ENCODE results near the gene IPO9. TPM values are rescaled to one million over a fixed set of nuclear protein-coding genes. Genes with fewer than 3 reads are reported as not detected.

Gene IPO9
- total and polyA plus RNA-seq, 2 experiments from 2014 or later, result 47.6 to 87.4 TPM

- H3K4me1 ChIP-seq (ENCODE audit: insufficient read depth), result no peaks in the 10 kb centered on the region
- H3K36me3 ChIP-seq (ENCODE audit: insufficient read depth), result peaks cover 5% of the 10 kb centered on the region
- Mint-ChIP-seq H3K4me3 (no peak overlapping the region), H3K27me3 (ENCODE audit: insufficient read depth, low read depth, poor library complexity) (peaks cover 5% of the 10 kb centered on the region), H3K9me3 (no peaks in the 10 kb centered on the region), H3K4me1 (no peaks in the 10 kb centered on the region), H3K27ac (no peak overlapping the region), H3K36me3 (ENCODE audit: low read depth) (peaks cover 78% of the 10 kb centered on the region)
- no peaks in the 10 kb centered on the region for H3K27me3 ChIP-seq (ENCODE audit: insufficient read depth)
- DNase-seq (ENCODE audit: low spot score) (no peak), ATAC-seq (no peak)
- no peak overlapping the region for H3K27ac ChIP-seq (ENCODE audit: low read depth)
- H2AFZ ChIP-seq, result no peak overlapping the region
- TF ChIP-seq JUNB (IDR thresholded peaks at IDR 0.05; ENCODE audit: unreplicated experiment) (no peak), STAT1 (IDR thresholded peaks at IDR 0.05; ENCODE audit: unreplicated experiment) (no peak), NANOG (IDR thresholded peaks at IDR 0.05; ENCODE audit: borderline replicate concordance) (no peak), ZNF114 (CRISPR knock-in tag; IDR thresholded peaks at IDR 0.05) (no peak), CREB1 (CRISPR knock-in tag; IDR thresholded peaks at IDR 0.05; ENCODE audit: low read depth) (no peak), EZH2phosphoT487 (IDR thresholded peaks at IDR 0.05; ENCODE audit: unreplicated experiment) (no peak), EZH2 (IDR thresholded peaks at IDR 0.05; ENCODE audit: low read depth, unreplicated experiment) (no peak), POLR2AphosphoS5 (IDR thresholded peaks at IDR 0.05; ENCODE audit: low read depth) (no peak), ZNF331 (CRISPR knock-in tag; IDR thresholded peaks at IDR 0.05; ENCODE audit: low read depth) (no peak), CTCF (conservative IDR thresholded peaks at IDR 0.05; ENCODE audit: low read depth in 2 of 2) (no peak)
- TF ChIP-seq, protein P1, sequence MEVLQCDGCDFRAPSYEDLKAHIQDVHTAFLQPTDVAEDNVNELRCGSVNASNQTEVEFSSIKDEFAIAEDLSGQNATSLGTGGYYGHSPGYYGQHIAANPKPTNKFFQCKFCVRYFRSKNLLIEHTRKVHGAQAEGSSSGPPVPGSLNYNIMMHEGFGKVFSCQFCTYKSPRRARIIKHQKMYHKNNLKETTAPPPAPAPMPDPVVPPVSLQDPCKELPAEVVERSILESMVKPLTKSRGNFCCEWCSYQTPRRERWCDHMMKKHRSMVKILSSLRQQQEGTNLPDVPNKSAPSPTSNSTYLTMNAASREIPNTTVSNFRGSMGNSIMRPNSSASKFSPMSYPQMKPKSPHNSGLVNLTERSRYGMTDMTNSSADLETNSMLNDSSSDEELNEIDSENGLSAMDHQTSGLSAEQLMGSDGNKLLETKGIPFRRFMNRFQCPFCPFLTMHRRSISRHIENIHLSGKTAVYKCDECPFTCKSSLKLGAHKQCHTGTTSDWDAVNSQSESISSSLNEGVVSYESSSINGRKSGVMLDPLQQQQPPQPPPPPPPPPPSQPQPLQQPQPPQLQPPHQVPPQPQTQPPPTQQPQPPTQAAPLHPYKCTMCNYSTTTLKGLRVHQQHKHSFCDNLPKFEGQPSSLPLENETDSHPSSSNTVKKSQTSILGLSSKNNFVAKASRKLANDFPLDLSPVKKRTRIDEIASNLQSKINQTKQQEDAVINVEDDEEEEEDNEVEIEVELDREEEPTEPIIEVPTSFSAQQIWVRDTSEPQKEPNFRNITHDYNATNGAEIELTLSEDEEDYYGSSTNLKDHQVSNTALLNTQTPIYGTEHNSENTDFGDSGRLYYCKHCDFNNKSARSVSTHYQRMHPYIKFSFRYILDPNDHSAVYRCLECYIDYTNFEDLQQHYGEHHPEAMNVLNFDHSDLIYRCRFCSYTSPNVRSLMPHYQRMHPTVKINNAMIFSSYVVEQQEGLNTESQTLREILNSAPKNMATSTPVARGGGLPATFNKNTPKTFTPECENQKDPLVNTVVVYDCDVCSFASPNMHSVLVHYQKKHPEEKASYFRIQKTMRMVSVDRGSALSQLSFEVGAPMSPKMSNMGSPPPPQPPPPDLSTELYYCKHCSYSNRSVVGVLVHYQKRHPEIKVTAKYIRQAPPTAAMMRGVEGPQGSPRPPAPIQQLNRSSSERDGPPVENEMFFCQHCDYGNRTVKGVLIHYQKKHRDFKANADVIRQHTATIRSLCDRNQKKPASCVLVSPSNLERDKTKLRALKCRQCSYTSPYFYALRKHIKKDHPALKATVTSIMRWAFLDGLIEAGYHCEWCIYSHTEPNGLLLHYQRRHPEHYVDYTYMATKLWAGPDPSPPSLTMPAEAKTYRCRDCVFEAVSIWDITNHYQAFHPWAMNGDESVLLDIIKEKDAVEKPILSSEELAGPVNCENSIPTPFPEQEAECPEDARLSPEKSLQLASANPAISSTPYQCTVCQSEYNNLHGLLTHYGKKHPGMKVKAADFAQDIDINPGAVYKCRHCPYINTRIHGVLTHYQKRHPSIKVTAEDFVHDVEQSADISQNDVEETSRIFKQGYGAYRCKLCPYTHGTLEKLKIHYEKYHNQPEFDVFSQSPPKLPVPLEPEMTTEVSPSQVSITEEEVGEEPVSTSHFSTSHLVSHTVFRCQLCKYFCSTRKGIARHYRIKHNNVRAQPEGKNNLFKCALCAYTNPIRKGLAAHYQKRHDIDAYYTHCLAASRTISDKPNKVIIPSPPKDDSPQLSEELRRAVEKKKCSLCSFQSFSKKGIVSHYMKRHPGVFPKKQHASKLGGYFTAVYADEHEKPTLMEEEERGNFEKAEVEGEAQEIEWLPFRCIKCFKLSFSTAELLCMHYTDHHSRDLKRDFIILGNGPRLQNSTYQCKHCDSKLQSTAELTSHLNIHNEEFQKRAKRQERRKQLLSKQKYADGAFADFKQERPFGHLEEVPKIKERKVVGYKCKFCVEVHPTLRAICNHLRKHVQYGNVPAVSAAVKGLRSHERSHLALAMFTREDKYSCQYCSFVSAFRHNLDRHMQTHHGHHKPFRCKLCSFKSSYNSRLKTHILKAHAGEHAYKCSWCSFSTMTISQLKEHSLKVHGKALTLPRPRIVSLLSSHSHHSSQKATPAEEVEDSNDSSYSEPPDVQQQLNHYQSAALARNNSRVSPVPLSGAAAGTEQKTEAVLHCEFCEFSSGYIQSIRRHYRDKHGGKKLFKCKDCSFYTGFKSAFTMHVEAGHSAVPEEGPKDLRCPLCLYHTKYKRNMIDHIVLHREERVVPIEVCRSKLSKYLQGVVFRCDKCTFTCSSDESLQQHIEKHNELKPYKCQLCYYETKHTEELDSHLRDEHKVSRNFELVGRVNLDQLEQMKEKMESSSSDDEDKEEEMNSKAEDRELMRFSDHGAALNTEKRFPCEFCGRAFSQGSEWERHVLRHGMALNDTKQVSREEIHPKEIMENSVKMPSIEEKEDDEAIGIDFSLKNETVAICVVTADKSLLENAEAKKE (CRISPR knock-in tag; IDR thresholded peaks at IDR 0.05), result no peak
- TF ChIP-seq, protein P2, sequence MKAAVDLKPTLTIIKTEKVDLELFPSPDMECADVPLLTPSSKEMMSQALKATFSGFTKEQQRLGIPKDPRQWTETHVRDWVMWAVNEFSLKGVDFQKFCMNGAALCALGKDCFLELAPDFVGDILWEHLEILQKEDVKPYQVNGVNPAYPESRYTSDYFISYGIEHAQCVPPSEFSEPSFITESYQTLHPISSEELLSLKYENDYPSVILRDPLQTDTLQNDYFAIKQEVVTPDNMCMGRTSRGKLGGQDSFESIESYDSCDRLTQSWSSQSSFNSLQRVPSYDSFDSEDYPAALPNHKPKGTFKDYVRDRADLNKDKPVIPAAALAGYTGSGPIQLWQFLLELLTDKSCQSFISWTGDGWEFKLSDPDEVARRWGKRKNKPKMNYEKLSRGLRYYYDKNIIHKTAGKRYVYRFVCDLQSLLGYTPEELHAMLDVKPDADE (IDR thresholded peaks at IDR 0.05), result no peak
- TF ChIP-seq, protein P3, sequence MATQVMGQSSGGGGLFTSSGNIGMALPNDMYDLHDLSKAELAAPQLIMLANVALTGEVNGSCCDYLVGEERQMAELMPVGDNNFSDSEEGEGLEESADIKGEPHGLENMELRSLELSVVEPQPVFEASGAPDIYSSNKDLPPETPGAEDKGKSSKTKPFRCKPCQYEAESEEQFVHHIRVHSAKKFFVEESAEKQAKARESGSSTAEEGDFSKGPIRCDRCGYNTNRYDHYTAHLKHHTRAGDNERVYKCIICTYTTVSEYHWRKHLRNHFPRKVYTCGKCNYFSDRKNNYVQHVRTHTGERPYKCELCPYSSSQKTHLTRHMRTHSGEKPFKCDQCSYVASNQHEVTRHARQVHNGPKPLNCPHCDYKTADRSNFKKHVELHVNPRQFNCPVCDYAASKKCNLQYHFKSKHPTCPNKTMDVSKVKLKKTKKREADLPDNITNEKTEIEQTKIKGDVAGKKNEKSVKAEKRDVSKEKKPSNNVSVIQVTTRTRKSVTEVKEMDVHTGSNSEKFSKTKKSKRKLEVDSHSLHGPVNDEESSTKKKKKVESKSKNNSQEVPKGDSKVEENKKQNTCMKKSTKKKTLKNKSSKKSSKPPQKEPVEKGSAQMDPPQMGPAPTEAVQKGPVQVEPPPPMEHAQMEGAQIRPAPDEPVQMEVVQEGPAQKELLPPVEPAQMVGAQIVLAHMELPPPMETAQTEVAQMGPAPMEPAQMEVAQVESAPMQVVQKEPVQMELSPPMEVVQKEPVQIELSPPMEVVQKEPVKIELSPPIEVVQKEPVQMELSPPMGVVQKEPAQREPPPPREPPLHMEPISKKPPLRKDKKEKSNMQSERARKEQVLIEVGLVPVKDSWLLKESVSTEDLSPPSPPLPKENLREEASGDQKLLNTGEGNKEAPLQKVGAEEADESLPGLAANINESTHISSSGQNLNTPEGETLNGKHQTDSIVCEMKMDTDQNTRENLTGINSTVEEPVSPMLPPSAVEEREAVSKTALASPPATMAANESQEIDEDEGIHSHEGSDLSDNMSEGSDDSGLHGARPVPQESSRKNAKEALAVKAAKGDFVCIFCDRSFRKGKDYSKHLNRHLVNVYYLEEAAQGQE (IDR thresholded peaks at IDR 0.05; ENCODE audit: unreplicated experiment), result no peak
- no peak overlapping the region for H3K4me2 ChIP-seq
- no peak overlapping the region for H3K4me3 ChIP-seq
- no peaks in the 10 kb centered on the region for H3K79me2 ChIP-seq (replicated peaks; ENCODE audit: insufficient read depth)
- H3K9me2 ChIP-seq (ENCODE audit: insufficient read depth), result no peaks in the 10 kb centered on the region
- no peaks in the 10 kb centered on the region for H4K20me1 ChIP-seq (replicated peaks; ENCODE audit: insufficient read depth)
- no peaks in the 10 kb centered on the region for H3F3A ChIP-seq (replicated peaks; ENCODE audit: low read depth)
These were observed 38.7 kb upstream of the IPO9 start for GRCh38 chr1:201790261-201790660.

Data from GM23338 (cell line).